ENCODE results near the gene SENP3.
"Not testable (repeated sequence)": the region's sequence is repeated elsewhere in the genome, so short reads cannot be mapped to it uniquely, and the experiment has no call there.

The SENP3 gene

DNA sequence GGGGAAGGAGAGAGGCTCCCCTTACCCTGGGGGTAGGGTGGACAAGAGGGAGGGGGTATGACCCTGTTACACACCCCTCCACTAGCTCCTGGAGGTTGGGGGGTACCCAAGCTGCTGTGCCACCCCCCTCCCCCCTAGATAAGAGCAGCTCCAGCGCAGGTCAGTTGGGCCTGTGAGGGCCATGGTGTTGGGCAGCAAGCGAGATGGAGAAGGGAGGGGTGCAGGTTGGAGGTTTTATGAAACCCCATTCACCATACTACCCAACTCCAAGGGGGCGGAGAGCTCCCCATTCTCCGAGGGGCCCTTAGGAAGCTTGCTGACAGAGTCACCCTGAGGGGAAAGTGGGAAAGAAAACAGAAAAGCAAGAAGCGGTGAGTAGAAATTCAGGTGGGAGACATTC, 29.9 kb downstream of the SENP3 start:
- in situ Hi-C loops (cut with MboI; ENCODE audit: low sequenced_read_pairs) = no loop called here

GRCh38 chr17:7592422-7593021, 30.8 kb downstream of the SENP3 start:
- in situ Hi-C loops (cut with MboI; ENCODE audit: low sequenced_read_pairs) = no loop called here

DNA sequence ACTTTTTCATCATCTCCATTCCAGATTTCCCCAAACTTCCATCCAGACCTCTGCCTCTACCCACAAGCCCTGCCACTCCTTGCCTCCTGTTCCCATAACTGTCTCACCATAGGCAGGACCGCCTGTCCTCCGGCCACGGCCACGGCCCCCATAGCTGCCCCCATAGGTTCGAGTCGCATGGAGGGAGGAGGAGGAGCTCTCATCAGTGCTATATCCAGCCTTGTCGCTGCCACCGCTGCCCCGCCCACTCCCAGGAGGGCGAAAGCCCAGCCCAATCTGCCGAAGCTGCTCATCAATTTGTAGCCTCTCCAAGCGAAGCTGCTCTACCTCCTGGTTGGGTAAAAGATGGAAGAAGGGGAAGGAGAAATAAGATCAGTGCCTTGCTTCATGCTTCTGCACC, 31.6 kb downstream of the SENP3 start:
- in situ Hi-C loops (cut with MboI; ENCODE audit: low sequenced_read_pairs) = no loop called here

DNA sequence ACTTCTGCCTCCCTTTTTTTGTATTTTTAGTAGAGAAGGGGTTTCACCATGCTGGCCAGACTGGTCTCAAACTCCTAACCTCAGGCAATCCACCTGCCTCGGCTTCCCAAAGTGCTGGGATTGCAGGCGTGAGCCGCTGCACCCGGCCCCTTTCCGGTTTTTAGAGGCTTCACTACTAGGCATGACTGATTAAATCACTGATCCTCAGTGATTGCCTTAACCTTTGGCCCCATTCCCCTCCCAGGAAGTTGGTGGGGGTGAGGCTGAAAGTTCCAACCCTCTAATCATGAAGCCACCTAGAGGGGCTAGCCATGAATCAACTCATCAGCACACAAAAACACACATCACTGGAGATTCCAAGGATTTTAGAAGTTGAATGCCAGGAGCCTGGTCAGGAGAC, 35.8 kb downstream of the SENP3 start:
- in situ Hi-C loops (cut with MboI; ENCODE audit: low sequenced_read_pairs) = not testable (repeated sequence)

GRCh38 chr17:7606280-7606679, 44.6 kb downstream of the SENP3 start:
- in situ Hi-C loops (cut with MboI; ENCODE audit: low sequenced_read_pairs) = no loop called here

DNA sequence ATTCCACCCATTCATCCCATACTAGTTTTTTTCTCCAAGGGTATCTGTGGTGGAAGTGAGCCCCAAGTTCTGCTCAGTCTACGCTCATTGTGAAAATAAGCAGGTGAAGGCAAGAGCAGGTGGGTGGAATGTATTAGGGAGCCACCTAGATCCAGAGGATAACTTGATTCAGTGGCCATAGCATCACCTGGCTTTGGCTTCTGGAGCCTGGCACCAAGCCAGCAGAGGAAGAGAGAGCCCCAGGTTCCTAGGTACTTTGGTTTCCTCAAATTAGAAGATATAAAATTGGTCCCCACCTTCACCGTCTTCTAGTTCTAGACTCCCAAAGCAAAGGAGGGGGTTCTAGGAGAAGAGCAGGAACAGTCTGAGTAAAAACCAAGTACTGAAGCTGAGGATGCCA, 48.9 kb downstream of the SENP3 start:
- in situ Hi-C loops (cut with MboI; ENCODE audit: low sequenced_read_pairs) = no loop called here

DNA sequence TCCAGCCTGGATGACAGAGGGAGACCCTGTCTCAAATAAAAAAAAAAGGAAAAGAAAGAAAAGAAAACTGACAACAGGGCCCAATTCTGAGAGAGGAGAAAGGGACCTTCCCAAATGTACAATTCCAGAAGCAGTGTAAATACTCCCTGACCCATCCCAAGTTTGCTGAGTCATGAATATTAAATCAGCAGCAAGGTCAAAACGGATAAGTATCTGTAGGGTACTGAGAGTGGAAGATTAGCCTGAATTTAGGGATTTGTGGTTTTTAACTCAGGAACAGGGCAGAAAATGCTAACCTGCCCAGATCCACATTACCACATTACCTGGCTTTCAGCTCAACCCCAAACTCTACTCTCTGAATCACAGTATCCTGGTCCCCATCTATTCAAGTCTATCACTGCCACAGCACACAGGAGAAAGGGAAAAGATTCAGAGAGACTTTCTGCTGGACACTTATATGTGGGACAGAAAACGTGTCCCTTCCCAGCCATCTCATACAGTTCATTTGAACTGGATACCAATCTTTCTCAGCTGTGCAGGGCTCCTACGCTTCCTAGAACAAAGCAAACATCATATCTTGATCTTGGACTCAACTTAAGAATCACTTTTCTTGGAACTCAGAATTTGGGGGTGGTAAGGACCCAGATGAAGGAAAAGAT, 50.0 kb downstream of the SENP3 start:
- in situ Hi-C loops (cut with MboI; ENCODE audit: low sequenced_read_pairs) = no loop called here

GRCh38 chr17:7612294-7612640, 50.5 kb downstream of the SENP3 start:
- in situ Hi-C loops (cut with MboI; ENCODE audit: low sequenced_read_pairs) = no loop called here

- in situ Hi-C loops (cut with MboI; ENCODE audit: low sequenced_read_pairs) = no loop called here
Observed at GRCh38 chr17:7613769-7614424, 52.2 kb downstream of the SENP3 start.

- in situ Hi-C loops (cut with MboI; ENCODE audit: low sequenced_read_pairs) = no loop called here
Observed at GRCh38 chr17:7614425-7615264, 52.9 kb downstream of the SENP3 start, which contains the start of gene FXR2. Gene FXR2 (minus strand): TSS chr17:7614897. CDS start chr17:7614532, 365 bp downstream.

DNA sequence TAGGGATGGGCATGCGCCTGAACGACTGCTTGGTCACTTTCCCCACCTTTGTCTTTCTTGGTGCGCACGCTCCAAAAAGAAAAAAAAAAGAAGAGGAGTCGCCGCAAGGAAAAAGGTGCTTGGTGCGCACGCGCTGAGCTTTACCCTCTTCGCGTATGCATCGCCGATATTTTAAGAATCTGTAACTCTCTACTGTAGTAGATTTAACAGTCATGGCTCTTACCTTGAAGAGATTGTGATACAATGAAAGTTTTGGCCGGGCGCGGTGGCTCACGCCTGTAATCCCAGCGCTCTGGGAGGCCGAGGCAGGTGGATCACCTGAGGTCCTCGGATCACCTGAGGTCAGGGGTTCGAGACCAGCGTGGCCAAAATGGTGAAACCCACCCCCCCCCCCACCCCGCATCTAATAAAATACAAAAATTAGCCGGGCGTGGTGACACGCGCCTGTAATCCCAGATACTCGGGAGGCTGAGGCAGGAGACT, 53.6 kb downstream of the SENP3 start:
- in situ Hi-C loops (cut with MboI; ENCODE audit: low sequenced_read_pairs) = no loop called here

GRCh38 chr17:7618608-7619007, 56.9 kb downstream of the SENP3 start:
- in situ Hi-C loops (cut with MboI; ENCODE audit: low sequenced_read_pairs) = no loop called here

- in situ Hi-C loops (cut with MboI; ENCODE audit: low sequenced_read_pairs) = no loop called here
Observed at GRCh38 chr17:7620835-7621234, 59.1 kb downstream of the SENP3 start.
